Type B pancreatic cell (in vitro differentiated cells): ENCODE data around the gene PIK3R3. TPM values are rescaled to one million over a fixed set of nuclear protein-coding genes. Genes with fewer than 3 reads are reported as not detected.

ENCODE experiments used
- DNase-seq: peaks from one replicate; pipeline ENCODE4 v3.0.0; 2021; ENCODE audit warnings: mixed read lengths; ENCODE audit not compliant: unreplicated experiment; ENCODE audit errors: extremely low spot score
- H3K27ac Mint-ChIP-seq: 2 replicates; pipeline ENCODE4 v1.8.0; 2021; ENCODE audit warnings: mild to moderate bottlenecking, mixed read lengths
- H3K27me3 Mint-ChIP-seq: 2 replicates; pipeline ENCODE4 v1.8.0; 2021; ENCODE audit warnings: mixed read lengths
- H3K36me3 Mint-ChIP-seq: 2 replicates; pipeline ENCODE4 v1.8.0; 2021; ENCODE audit warnings: mixed read lengths
- H3K4me1 Mint-ChIP-seq: one replicate; pipeline ENCODE4 v1.8.0; 2021; ENCODE audit warnings: mixed read lengths; ENCODE audit not compliant: unreplicated experiment
- H3K4me3 Mint-ChIP-seq: 2 replicates; pipeline ENCODE4 v1.8.0; 2021; ENCODE audit warnings: mild to moderate bottlenecking, mixed read lengths
- H3K9me3 Mint-ChIP-seq: 2 replicates; pipeline ENCODE4 v1.8.0; 2021; ENCODE audit warnings: mixed read lengths
- total RNA-seq: library from RNA; stranded (reverse); gene quantifications from 2 replicates; pipeline ENCODE4 v1.2.1, GENCODE V29; 2021; ENCODE audit warnings: low replicate concordance
- TF ChIP-seq, protein P1 (sequence below): fragments of 200-600 bp; sonication (generic); conservative IDR thresholded peaks from 2 replicates; pipeline ENCODE4 v1.5.0; 2021; ENCODE audit warnings: antibody characterized with exemption, mild to moderate bottlenecking

PIK3R3 gene
- total RNA-seq, 1 donor from 2014 or later, result 47.5 TPM

DNA sequence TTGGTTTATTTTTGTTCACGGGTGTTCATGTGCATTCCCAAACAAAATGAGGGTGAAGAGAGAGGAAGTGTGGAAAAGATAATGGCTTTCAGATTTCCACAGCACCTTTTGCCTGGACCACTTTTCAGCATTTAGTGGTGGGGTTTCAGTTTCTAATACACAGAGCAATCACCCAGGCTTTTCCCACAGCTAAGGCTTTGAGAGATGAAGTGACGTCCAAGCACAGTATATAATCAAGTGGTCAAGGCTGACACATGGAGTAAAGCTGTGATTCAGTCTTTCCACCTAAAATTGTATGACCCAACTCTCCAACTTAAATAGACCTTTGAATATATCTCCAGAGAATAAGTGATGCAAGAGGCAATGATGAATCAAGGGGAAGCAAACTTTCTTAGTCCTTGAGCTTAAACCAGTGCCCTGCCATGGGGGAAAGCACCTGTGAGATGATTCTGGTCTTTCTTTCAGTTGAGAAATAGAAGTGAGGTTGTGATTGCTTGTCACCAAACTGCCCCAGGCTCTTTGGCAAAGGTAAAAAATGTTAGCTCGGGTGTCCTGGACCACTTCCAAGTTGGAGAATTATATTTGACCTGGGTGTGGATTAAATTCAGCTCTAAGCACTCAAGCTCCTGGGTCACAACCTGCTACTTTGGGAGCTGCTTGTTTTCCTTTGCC is 2.4 kb upstream of the PIK3R3 start:
- Mint-ChIP-seq H3K4me1 (peaks cover 36% of the 10 kb centered on the region), H3K36me3 (no peaks in the 10 kb centered on the region), H3K27ac (peak overlapping the region; percentile 100), H3K9me3 (no peaks in the 10 kb centered on the region), H3K27me3 (peaks cover 5% of the 10 kb centered on the region), H3K4me3 (no peak overlapping the region)
- no peak for DNase-seq
- TF ChIP-seq, protein P1, sequence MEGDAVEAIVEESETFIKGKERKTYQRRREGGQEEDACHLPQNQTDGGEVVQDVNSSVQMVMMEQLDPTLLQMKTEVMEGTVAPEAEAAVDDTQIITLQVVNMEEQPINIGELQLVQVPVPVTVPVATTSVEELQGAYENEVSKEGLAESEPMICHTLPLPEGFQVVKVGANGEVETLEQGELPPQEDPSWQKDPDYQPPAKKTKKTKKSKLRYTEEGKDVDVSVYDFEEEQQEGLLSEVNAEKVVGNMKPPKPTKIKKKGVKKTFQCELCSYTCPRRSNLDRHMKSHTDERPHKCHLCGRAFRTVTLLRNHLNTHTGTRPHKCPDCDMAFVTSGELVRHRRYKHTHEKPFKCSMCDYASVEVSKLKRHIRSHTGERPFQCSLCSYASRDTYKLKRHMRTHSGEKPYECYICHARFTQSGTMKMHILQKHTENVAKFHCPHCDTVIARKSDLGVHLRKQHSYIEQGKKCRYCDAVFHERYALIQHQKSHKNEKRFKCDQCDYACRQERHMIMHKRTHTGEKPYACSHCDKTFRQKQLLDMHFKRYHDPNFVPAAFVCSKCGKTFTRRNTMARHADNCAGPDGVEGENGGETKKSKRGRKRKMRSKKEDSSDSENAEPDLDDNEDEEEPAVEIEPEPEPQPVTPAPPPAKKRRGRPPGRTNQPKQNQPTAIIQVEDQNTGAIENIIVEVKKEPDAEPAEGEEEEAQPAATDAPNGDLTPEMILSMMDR, result no peak

GRCh38 chr1:46133781-46134350 is 1.4 kb upstream of the PIK3R3 start:
- H3K36me3 Mint-ChIP-seq, result no peaks in the 10 kb centered on the region
- DNase-seq, result no peak
- no peaks in the 10 kb centered on the region for H3K9me3 Mint-ChIP-seq
- H3K4me1 Mint-ChIP-seq, result peaks cover 36% of the 10 kb centered on the region
- peaks cover 5% of the 10 kb centered on the region for H3K27me3 Mint-ChIP-seq
- TF ChIP-seq, protein P1, result no peak
- H3K27ac Mint-ChIP-seq, result peak overlapping the region; percentile 100
- H3K4me3 Mint-ChIP-seq, result peak overlapping the region; percentile 99

DNA sequence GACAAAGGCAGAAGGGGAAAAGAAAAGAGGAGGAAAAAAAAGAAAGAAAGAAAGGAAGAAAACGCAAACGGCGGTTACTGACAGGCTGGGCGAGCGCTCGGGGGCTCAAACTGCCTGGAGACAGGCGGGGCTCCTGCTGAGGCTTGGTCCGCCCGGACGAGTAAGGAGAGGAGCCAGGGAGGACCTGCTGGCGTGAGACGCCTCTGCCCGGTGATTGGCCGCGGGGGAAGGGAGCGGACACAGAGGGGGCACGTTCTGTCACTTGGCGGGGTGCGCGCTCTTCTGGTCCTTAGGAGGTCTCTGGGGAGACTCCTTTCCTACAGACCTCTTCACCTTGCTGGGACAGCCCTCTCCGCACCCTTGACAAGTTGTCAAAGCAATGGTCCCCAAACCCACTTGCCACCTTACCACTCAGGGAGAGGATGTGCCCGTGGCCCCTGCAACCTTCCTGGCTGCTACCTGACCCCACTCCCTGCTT is 791 bp upstream of the PIK3R3 start:
- no peak for DNase-seq
- Mint-ChIP-seq H3K36me3 (no peaks in the 10 kb centered on the region), H3K9me3 (no peaks in the 10 kb centered on the region), H3K27me3 (peaks cover 5% of the 10 kb centered on the region), H3K4me3 (peak overlapping the region; percentile 99), H3K4me1 (peaks cover 36% of the 10 kb centered on the region), H3K27ac (peak overlapping the region; percentile 100)
- TF ChIP-seq, protein P1, result no peak

DNA sequence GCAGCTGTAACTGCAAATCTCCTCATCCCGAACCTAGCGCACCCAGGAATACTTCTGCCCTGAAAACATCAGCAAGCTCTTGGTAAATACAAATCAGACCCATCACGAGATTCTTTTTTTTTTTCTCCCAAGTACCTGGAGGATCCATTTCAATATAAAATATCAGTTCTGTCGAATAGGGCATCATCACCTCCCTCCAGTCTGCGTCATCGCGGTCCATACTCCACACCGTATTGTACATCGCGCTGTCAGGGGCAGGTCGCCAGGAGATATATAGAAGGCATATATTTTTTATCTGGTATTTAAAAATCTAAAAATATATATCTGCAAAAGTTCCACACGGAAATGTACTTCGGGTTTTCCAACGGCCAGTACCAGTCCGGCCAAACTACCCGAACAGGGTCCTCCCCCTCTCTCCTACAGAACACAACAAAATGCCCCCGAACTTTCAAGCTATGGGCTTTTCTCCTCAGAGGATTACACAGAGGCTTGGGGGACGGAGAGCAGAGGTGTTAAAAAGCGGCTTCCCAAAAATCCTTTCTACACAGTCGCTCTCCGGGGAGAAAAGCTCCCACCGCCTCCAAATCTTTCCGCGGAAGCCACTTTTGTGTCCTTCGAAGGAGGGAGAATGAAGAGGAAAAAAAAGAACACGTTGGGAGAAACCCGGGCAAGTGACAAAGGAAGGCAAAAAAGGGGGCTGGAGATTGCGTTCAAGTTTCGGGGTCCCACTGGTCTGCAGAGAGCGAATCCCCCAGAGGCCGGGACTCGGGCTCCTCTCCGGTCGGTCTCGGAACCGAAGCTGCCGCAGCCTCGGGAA is 509 bp downstream of the PIK3R3 start:
- DNase-seq, result no peak
- Mint-ChIP-seq H3K4me1 (peaks cover 35% of the 10 kb centered on the region), H3K27me3 (peaks cover 5% of the 10 kb centered on the region), H3K9me3 (no peaks in the 10 kb centered on the region), H3K36me3 (peaks cover 6% of the 10 kb centered on the region), H3K27ac (peak overlapping the region; percentile 100), H3K4me3 (peak overlapping the region; percentile 99)
- TF ChIP-seq, protein P1, result no peak

GRCh38 chr1:46131093-46131492 is 1.3 kb downstream of the PIK3R3 start:
- Mint-ChIP-seq H3K4me1 (peaks cover 26% of the 10 kb centered on the region), H3K27ac (peak overlapping the region; percentile 100), H3K4me3 (peak overlapping the region; percentile 99), H3K9me3 (no peaks in the 10 kb centered on the region), H3K36me3 (peaks cover 6% of the 10 kb centered on the region), H3K27me3 (peaks cover 5% of the 10 kb centered on the region)
- DNase-seq, result no peak
- TF ChIP-seq, protein P1, result no peak
